A673 (cell line): ENCODE measurements around the gene LMNTD2. TPM values are rescaled to one million over a fixed set of nuclear protein-coding genes. Genes with fewer than 3 reads are reported as not detected.
A peak's percentile ranks its signal among the peaks of the same experiment; 100 is the strongest.

Experiments
- BruUV-seq: library from RNA; stranded (reverse); fragments of 400-500 nt; replicated peaks from 2 replicates; lab custom pipeline; 2021; lab: Mats Ljungman, UMichigan
- CTCF ChIA-PET: fragments of 300-600 bp; sonication (Branson Sonifier 250); formaldehyde crosslinking; loops from one replicate; lab custom pipeline; 2022; ENCODE audit warnings: antibody characterized with exemption; lab: Charles Lee
- POLR2A ChIA-PET: fragments of 300-600 bp; sonication (Branson Sonifier 250); formaldehyde crosslinking; loops from one replicate; lab custom pipeline; 2022; ENCODE audit warnings: antibody characterized with exemption; ENCODE audit not compliant: low non-redundant PET; lab: Charles Lee
- DNase-seq: peaks from one replicate; pipeline ENCODE4 v3.0.0-alpha.2; 2015; ENCODE audit warnings: low spot score
- H3K27ac ChIP-seq: fragments of 200-600 bp; sonication (generic); 2 replicates; pipeline ENCODE4 v1.5.1; 2016; ENCODE audit warnings: mixed run types, low read depth, mild to moderate bottlenecking, mixed read lengths, antibody characterized with exemption, low read length; ENCODE audit not compliant: poor library complexity, severe bottlenecking
- H3K27me3 ChIP-seq: fragments of 200-600 bp; sonication (generic); replicated peaks from 2 replicates; pipeline ENCODE4 v1.6.1; 2017; ENCODE audit warnings: mixed run types, low read depth, mild to moderate bottlenecking, mixed read lengths, antibody characterized with exemption, low read length; ENCODE audit not compliant: insufficient read depth, poor library complexity
- H3K36me3 ChIP-seq: fragments of 200-600 bp; sonication (generic); 2 replicates; pipeline ENCODE4 v1.6.1; 2016; ENCODE audit warnings: mixed run types, mild to moderate bottlenecking, mixed read lengths, antibody characterized with exemption, low read length; ENCODE audit not compliant: insufficient read depth, poor library complexity, severe bottlenecking
- H3K4me1 ChIP-seq: fragments of 200-600 bp; sonication (generic); 2 replicates; pipeline ENCODE4 v1.6.1; 2017; ENCODE audit warnings: mixed run types, mild to moderate bottlenecking, mixed read lengths, antibody characterized with exemption, low read length; ENCODE audit not compliant: insufficient read depth, poor library complexity, severe bottlenecking
- H3K4me3 ChIP-seq: fragments of 200-600 bp; sonication (generic); 2 replicates; pipeline ENCODE4 v1.5.1; 2016; ENCODE audit warnings: low read depth, mixed run types, mild to moderate bottlenecking, mixed read lengths, low read length; ENCODE audit not compliant: poor library complexity, severe bottlenecking
- H3K9me3 ChIP-seq: fragments of 200-600 bp; sonication (generic); 2 replicates; pipeline ENCODE4 v1.6.1; 2016; ENCODE audit warnings: mixed run types, low read depth, mild to moderate bottlenecking, mixed read lengths, antibody characterized with exemption, low read length; ENCODE audit not compliant: poor library complexity, severe bottlenecking
- EZH2 ChIP-seq: fragments of 200-600 bp; sonication (generic); IDR thresholded peaks from 2 replicates; pipeline ENCODE4 v1.6.1; 2017; ENCODE audit warnings: borderline replicate concordance, low read depth, mild to moderate bottlenecking, mixed read lengths, antibody characterized with exemption, low read length; ENCODE audit not compliant: poor library complexity, severe bottlenecking
- intact Hi-C: fragments of 100-400 bp; cut with micrococcal nuclease; formaldehyde crosslinking; loops from one replicate; pipeline ENCODE4 v1.10.0; 2022; ENCODE audit not compliant: unreplicated experiment
- total RNA-seq: library from RNA; stranded (reverse); gene quantifications from 2 replicates; pipeline ENCODE4 v1.2.3, GENCODE V29; 2021
- TF ChIP-seq, protein P1 (sequence below): fragments of 300-800, 200-600 bp; sonication (generic); conservative IDR thresholded peaks from 2 replicates; pipeline ENCODE4 v1.5.1; 2017; ENCODE audit warnings: low read depth, mild to moderate bottlenecking, antibody characterized with exemption, low read length, moderate library complexity, mixed read lengths

The LMNTD2 gene
- total RNA-seq, 1 experiment from 2014 or later, result 1.1 TPM

DNA sequence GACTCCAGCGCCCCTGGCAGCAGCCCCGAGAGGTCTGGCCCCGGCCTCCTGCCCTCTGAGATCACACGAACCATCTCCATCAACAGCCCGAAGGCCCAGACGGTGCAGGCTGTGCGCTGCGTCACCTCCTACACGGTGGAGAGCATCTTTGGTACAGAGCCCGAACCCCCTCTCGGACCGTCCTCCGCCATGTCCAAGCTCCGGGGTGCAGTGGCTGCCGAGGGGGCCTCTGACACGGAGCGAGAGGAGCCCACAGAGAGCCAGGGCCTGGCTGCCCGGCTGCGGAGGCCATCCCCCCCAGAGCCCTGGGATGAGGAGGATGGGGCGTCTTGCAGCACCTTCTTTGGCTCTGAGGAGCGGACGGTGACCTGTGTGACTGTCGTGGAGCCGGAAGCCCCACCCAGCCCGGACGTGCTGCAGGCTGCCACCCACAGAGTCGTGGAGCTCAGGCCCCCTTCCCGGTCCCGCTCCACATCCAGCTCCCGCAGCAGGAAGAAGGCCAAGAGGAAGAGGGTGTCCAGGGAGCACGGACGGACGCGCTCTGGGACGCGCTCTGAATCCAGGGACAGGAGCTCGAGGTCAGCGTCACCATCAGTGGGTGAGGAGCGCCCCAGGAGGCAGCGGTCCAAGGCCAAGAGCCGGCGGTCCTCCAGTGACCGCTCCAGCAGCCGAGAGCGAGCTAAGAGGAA lies 47.6 kb upstream of the LMNTD2 start:
- H3K4me3 ChIP-seq, result no peak overlapping the region
- H3K27me3 ChIP-seq, result no peaks in the 10 kb centered on the region
- no peak overlapping the region for H3K27ac ChIP-seq
- H3K36me3 ChIP-seq, result peaks cover 72% of the 10 kb centered on the region
- BruUV-seq, result no TSS peak
- H3K9me3 ChIP-seq, result no peaks in the 10 kb centered on the region
- DNase-seq, result no peak
- TF ChIP-seq EZH2, result no peak
- TF ChIP-seq, protein P1, sequence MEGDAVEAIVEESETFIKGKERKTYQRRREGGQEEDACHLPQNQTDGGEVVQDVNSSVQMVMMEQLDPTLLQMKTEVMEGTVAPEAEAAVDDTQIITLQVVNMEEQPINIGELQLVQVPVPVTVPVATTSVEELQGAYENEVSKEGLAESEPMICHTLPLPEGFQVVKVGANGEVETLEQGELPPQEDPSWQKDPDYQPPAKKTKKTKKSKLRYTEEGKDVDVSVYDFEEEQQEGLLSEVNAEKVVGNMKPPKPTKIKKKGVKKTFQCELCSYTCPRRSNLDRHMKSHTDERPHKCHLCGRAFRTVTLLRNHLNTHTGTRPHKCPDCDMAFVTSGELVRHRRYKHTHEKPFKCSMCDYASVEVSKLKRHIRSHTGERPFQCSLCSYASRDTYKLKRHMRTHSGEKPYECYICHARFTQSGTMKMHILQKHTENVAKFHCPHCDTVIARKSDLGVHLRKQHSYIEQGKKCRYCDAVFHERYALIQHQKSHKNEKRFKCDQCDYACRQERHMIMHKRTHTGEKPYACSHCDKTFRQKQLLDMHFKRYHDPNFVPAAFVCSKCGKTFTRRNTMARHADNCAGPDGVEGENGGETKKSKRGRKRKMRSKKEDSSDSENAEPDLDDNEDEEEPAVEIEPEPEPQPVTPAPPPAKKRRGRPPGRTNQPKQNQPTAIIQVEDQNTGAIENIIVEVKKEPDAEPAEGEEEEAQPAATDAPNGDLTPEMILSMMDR, result no peak
- H3K4me1 ChIP-seq, result no peaks in the 10 kb centered on the region
- CTCF ChIA-PET, result no interaction called here
- POLR2A ChIA-PET, result no interaction called here
- intact Hi-C loops, result no loop called here

DNA sequence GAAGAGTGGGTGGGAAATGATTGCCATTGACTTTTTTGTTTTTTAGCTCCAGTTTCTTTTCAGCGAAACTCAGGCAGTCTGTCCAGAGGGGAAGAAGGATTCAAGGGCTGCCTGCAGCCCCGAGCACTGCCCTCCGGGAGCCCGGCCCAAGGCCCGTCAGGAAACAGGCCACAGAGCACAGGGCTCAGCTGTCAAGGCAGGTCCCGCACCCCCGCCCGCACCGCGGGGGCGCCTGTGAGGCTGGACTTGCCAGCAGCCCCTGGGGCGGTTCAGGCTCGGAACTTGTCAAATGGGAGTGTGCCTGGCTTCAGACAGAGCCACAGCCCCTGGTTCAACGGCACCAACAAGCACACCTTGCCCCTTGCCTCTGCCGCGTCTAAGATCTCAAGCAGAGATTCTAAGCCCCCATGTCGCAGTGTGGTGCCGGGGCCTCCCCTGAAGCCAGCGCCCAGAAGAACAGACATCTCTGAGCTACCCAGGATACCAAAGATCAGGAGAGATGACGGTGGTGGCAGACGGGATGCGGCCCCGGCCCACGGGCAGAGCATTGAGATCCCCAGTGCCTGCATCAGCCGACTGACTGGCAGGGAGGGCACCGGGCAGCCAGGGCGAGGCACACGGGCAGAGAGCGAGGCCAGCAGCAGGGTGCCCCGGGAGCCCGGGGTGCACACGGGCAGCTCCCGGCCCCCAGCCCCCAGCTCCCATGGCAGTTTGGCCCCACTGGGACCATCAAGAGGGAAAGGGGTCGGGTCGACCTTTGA lies 46.7 kb upstream of the LMNTD2 start:
- ChIA-PET CTCF (no interaction called here), POLR2A (no interaction called here)
- TF ChIP-seq, protein P1, result no peak
- TF ChIP-seq EZH2, result no peak
- Histone ChIP-seq H3K27ac (no peak overlapping the region), H3K36me3 (peaks cover 66% of the 10 kb centered on the region), H3K4me3 (no peak overlapping the region), H3K4me1 (no peaks in the 10 kb centered on the region), H3K27me3 (no peaks in the 10 kb centered on the region), H3K9me3 (no peaks in the 10 kb centered on the region)
- intact Hi-C loops, result no loop called here
- TSS peak; percentile 24 for BruUV-seq
- DNase-seq, result no peak

DNA sequence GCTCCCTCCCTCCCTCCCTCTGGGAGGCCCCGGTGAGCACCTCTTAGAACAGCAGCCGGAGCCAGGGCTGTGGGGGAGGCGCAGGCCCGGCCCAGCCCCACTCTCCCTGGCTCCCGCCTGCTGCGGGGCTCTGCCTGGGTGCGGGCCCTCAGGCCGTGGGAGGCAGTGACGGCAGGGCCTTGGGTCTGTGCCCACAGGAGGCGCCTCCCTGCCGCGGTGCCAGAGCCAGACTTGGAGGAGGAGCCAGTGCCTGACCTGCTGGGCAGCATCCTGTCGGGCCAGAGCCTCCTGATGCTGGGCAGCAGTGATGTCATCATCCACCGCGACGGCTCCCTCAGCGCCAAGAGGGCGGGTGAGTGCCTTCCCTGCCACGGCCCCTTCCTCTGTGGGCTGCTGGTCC lies 45.7 kb upstream of the LMNTD2 start:
- H3K27me3 ChIP-seq, result no peaks in the 10 kb centered on the region
- ChIA-PET POLR2A (no interaction called here), CTCF (no interaction called here)
- no peak overlapping the region for H3K27ac ChIP-seq
- peak; percentile 55 for DNase-seq
- BruUV-seq, result no TSS peak
- H3K36me3 ChIP-seq, result peaks cover 73% of the 10 kb centered on the region
- intact Hi-C loops, result no loop called here
- H3K9me3 ChIP-seq, result no peaks in the 10 kb centered on the region
- no peak overlapping the region for H3K4me3 ChIP-seq
- H3K4me1 ChIP-seq, result no peaks in the 10 kb centered on the region
- TF ChIP-seq, protein P1, result no peak
- TF ChIP-seq EZH2, result no peak
